SH-SY5Y (cell line): ENCODE measurements around the gene FOXK2.

Source experiments
- GATA2 ChIP-seq: IDR thresholded peaks from 2 replicates; pipeline ENCODE4 v1.6.1; 2011; ENCODE audit warnings: mild to moderate bottlenecking, low read depth, low read length
- GATA3 ChIP-seq: IDR thresholded peaks from 2 replicates; pipeline ENCODE4 v1.6.1; 2011; ENCODE audit warnings: low read depth, mild to moderate bottlenecking, low read length, moderate library complexity

DNA sequence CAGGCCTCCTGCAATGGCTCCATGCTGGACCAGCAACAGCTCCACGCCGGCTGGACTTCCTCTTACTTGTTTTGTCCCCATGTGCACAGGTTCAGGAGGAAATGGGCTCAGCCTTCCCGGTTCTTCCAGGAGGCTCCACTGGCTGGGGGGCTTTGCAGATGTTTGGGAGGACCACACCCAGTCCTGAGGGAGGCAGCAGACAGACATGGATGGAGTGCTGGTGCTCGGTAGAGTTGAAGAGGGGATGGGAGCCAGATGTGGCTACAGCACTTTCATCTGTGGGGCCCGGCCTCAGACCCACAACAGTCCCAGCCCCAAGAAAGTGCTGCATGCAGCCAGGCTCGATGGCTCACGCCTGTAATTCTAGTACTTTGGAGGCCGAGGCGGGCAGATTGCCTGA is 39.2 kb upstream of the FOXK2 start:
- TF ChIP-seq GATA2: no peak
- TF ChIP-seq GATA3: no peak
